Measurements from ENCODE around the gene PHF8. TPM values are rescaled to one million over a fixed set of nuclear protein-coding genes. Genes with fewer than 3 reads are reported as not detected.

The PHF8 gene
- total RNA-seq, 1 experiment from 2014 or later: 31.0 TPM

GRCh38 chrX:54066841-54067240 is 22.6 kb upstream of the PHF8 start:
- ChIA-PET POLR2A (ENCODE audit: low non-redundant PET) (no interaction called here), CTCF (no interaction called here)
- no peaks in the 10 kb centered on the region for H3K4me1 ChIP-seq (ENCODE audit: insufficient read depth, low read length, poor library complexity, severe bottlenecking)
- BruUV-seq (replicated peaks): no TSS peak
- no peak overlapping the region for H3K4me3 ChIP-seq (ENCODE audit: low read depth, low read length, poor library complexity, severe bottlenecking)
- no peak for TF ChIP-seq CTCF (conservative IDR thresholded peaks at IDR 0.05; ENCODE audit: low read depth, low read length)
- TF ChIP-seq EZH2 (IDR thresholded peaks at IDR 0.05; ENCODE audit: borderline replicate concordance, low read depth, low read length, poor library complexity, severe bottlenecking): no peak
- intact Hi-C loops (cut with micrococcal nuclease; ENCODE audit: unreplicated experiment): no loop called here
- H3K9me3 ChIP-seq (ENCODE audit: low read depth, low read length, poor library complexity, severe bottlenecking): no peaks in the 10 kb centered on the region
- DNase-seq (ENCODE audit: low spot score): no peak
- no peaks in the 10 kb centered on the region for H3K27me3 ChIP-seq (replicated peaks; ENCODE audit: insufficient read depth, low read depth, low read length, poor library complexity)
- H3K27ac ChIP-seq (ENCODE audit: low read depth, low read length, poor library complexity, severe bottlenecking): no peak overlapping the region
- no peaks in the 10 kb centered on the region for H3K36me3 ChIP-seq (ENCODE audit: insufficient read depth, low read length, poor library complexity, severe bottlenecking)

- Histone ChIP-seq H3K4me1 (ENCODE audit: insufficient read depth, low read length, poor library complexity, severe bottlenecking) (no peaks in the 10 kb centered on the region), H3K27ac (ENCODE audit: low read depth, low read length, poor library complexity, severe bottlenecking) (no peak overlapping the region), H3K9me3 (ENCODE audit: low read depth, low read length, poor library complexity, severe bottlenecking) (no peaks in the 10 kb centered on the region), H3K27me3 (replicated peaks; ENCODE audit: insufficient read depth, low read depth, low read length, poor library complexity) (no peaks in the 10 kb centered on the region), H3K4me3 (ENCODE audit: low read depth, low read length, poor library complexity, severe bottlenecking) (no peak overlapping the region), H3K36me3 (ENCODE audit: insufficient read depth, low read length, poor library complexity, severe bottlenecking) (no peaks in the 10 kb centered on the region)
- DNase-seq (ENCODE audit: low spot score): no peak
- no TSS peak for BruUV-seq (replicated peaks)
- intact Hi-C loops (cut with micrococcal nuclease; ENCODE audit: unreplicated experiment): no loop called here
- ChIA-PET POLR2A (ENCODE audit: low non-redundant PET) (no interaction called here), CTCF (no interaction called here)
- TF ChIP-seq EZH2 (IDR thresholded peaks at IDR 0.05; ENCODE audit: borderline replicate concordance, low read depth, low read length, poor library complexity, severe bottlenecking): no peak
- TF ChIP-seq CTCF (conservative IDR thresholded peaks at IDR 0.05; ENCODE audit: low read depth, low read length): no peak
Observed at GRCh38 chrX:54064564-54064963, 20.3 kb upstream of the PHF8 start.

- H3K9me3 ChIP-seq (ENCODE audit: low read depth, low read length, poor library complexity, severe bottlenecking): no peaks in the 10 kb centered on the region
- POLR2A ChIA-PET (ENCODE audit: low non-redundant PET): no interaction called here
- H3K27me3 ChIP-seq (replicated peaks; ENCODE audit: insufficient read depth, low read depth, low read length, poor library complexity): no peaks in the 10 kb centered on the region
- TF ChIP-seq EZH2 (IDR thresholded peaks at IDR 0.05; ENCODE audit: borderline replicate concordance, low read depth, low read length, poor library complexity, severe bottlenecking) (no peak), CTCF (conservative IDR thresholded peaks at IDR 0.05; ENCODE audit: low read depth, low read length) (no peak)
- CTCF ChIA-PET: no interaction called here
- H3K4me1 ChIP-seq (ENCODE audit: insufficient read depth, low read length, poor library complexity, severe bottlenecking): no peaks in the 10 kb centered on the region
- no peak for DNase-seq (ENCODE audit: low spot score)
- no TSS peak for BruUV-seq (replicated peaks)
- H3K36me3 ChIP-seq (ENCODE audit: insufficient read depth, low read length, poor library complexity, severe bottlenecking): no peaks in the 10 kb centered on the region
- no peak overlapping the region for H3K4me3 ChIP-seq (ENCODE audit: low read depth, low read length, poor library complexity, severe bottlenecking)
- no peak overlapping the region for H3K27ac ChIP-seq (ENCODE audit: low read depth, low read length, poor library complexity, severe bottlenecking)
- intact Hi-C loops (cut with micrococcal nuclease; ENCODE audit: unreplicated experiment): no loop called here
Observed at GRCh38 chrX:54063361-54063760, 19.1 kb upstream of the PHF8 start.

All from A673 (cell line).